IPS-15b (cell line): ENCODE measurements around the gene TMEM43.

Source experiments
- H3K27me3 ChIP-seq: one replicate; pipeline ENCODE4 v1.6.1; 2013; ENCODE audit warnings: low read length; ENCODE audit not compliant: control insufficient read depth, insufficient read depth
- H3K36me3 ChIP-seq: one replicate; pipeline ENCODE4 v1.6.1; 2013; ENCODE audit warnings: low read length; ENCODE audit not compliant: control insufficient read depth, insufficient read depth
- H3K4me1 ChIP-seq: one replicate; pipeline ENCODE4 v1.6.1; 2013; ENCODE audit warnings: mild to moderate bottlenecking, low read length; ENCODE audit not compliant: control insufficient read depth, insufficient read depth
- H3K4me3 ChIP-seq: one replicate; pipeline ENCODE4 v1.5.1; 2013; ENCODE audit warnings: low read depth, low read length
- H3K9ac ChIP-seq: one replicate; pipeline ENCODE4 v1.6.1; 2013; ENCODE audit warnings: low read depth, mild to moderate bottlenecking, low read length
- H3K9me3 ChIP-seq: one replicate; pipeline ENCODE4 v1.6.1; 2013; ENCODE audit warnings: mild to moderate bottlenecking, low read length; ENCODE audit not compliant: control insufficient read depth, insufficient read depth

TMEM43 gene

GRCh38 chr3:14125193-14126016, 553 bp downstream of the TMEM43 start:
- H3K4me3 ChIP-seq = peak overlapping the region; percentile 97
- H3K9ac ChIP-seq = peak overlapping the region; percentile 87
- H3K36me3 ChIP-seq = peaks cover 18% of the 10 kb centered on the region
- H3K4me1 ChIP-seq = peaks cover 16% of the 10 kb centered on the region
- H3K27me3 ChIP-seq = no peaks in the 10 kb centered on the region
- no peaks in the 10 kb centered on the region for H3K9me3 ChIP-seq

- Histone ChIP-seq H3K36me3 (peaks cover 16% of the 10 kb centered on the region), H3K9me3 (no peaks in the 10 kb centered on the region), H3K4me1 (peaks cover 16% of the 10 kb centered on the region), H3K27me3 (no peaks in the 10 kb centered on the region), H3K4me3 (peak overlapping the region; percentile 97), H3K9ac (no peak overlapping the region)
These were observed 1.4 kb downstream of the TMEM43 start for GRCh38 chr3:14126017-14126886.

DNA sequence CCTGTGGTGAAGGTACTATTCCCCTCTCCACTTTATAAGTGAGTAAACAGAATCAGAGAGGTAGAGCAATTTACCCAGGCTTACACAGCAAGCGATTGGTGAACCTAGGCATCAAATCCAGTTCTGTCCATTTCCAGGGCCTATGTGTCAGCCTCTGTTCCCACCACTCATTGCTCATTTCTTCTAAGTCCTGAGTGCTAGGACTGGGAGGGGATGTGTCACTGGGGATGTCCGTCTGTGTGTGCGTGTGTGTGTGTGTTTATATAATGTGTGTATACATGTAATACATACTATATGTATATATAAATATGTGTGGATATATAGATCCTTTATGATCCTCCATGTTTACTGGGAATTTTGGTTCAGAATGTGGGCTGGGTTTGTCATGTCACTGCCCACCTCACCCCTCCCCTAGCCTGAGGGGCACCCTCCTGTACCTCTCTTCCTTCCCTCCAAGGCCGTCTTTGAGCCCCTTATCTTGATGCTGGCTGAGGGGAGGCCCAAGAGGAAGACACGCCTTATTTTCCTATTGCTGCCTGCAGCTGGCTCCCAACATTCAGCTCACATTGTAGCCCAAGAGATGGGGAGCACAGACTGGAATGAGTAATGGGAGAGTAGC, 2.1 kb downstream of the TMEM43 start:
- Histone ChIP-seq H3K9ac (no peak overlapping the region), H3K4me3 (no peak overlapping the region), H3K27me3 (no peaks in the 10 kb centered on the region), H3K9me3 (no peaks in the 10 kb centered on the region), H3K36me3 (peaks cover 16% of the 10 kb centered on the region), H3K4me1 (peaks cover 16% of the 10 kb centered on the region)

DNA sequence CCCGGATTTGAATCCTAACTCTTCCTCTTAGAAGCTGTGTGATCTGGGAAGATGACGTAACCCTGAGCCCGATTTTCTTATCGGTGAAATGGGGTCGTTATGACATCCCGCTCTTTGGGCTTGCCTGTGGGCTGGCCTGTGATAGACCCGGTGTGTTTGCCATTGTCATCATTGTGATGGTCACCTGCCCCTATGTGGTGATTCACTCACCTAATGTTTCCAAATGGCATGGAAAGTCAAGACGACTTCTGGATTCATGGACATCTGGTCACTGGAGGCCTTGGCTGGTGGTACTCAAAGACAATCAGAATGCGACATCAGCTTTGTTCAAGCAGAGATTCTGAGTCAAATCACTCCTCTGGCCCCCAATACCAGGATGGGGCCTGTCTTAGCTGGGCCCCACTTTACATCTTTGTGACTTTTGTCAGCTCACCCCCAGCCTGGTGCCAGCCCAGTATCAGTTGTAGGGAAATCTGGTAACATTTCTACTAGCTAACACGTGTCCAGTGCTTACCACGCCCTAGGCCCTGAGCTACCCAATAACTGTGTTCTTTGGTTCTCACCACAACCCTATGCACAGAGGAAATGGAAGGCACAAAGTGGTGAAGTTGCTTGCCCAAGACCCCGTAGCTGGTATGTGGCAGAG, 2.8 kb downstream of the TMEM43 start:
- Histone ChIP-seq H3K27me3 (no peaks in the 10 kb centered on the region), H3K36me3 (peaks cover 20% of the 10 kb centered on the region), H3K9ac (no peak overlapping the region), H3K4me1 (peaks cover 13% of the 10 kb centered on the region), H3K9me3 (no peaks in the 10 kb centered on the region), H3K4me3 (no peak overlapping the region)

DNA sequence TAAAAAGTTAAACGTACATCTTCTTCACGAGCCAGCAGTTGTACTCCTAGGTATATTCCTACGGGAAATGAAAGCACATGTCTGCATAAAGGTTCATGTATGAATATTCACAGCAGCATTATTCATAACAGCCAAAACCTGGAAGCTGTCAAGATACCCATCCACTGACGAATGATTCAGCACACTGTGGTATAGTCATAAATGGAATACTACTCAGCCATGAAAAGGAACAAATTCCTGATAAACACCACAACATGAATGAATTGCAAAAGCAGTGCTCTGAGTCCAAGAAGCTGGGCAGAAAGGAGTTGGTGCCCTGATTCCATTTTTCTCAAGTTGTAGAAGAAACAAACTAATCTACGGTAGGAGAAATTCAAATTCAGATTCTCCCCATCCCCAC, 3.9 kb downstream of the TMEM43 start:
- H3K9me3 ChIP-seq = no peaks in the 10 kb centered on the region
- H3K36me3 ChIP-seq = peaks cover 30% of the 10 kb centered on the region
- no peaks in the 10 kb centered on the region for H3K27me3 ChIP-seq
- peaks cover 5% of the 10 kb centered on the region for H3K4me1 ChIP-seq
- no peak overlapping the region for H3K9ac ChIP-seq
- H3K4me3 ChIP-seq = no peak overlapping the region

DNA sequence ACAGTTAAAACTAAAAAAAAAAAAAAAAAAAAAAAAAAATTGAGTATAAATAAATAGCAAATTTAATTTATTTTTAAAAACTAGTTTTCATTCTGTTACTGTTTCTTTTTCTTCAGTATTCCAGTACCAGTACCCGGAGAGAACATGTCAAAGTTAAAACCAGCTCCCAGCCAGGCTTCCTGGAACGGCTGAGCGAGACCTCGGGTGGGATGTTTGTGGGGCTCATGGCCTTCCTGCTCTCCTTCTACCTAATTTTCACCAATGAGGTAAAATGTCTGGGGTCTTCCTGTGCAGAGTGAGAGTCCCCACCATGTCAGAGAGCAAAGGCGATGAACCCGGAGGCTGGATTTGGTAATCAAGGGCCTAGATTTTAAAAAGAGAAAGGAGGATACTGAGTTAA, 4.4 kb downstream of the TMEM43 start:
- Histone ChIP-seq H3K9me3 (no peaks in the 10 kb centered on the region), H3K4me3 (no peak overlapping the region), H3K36me3 (peaks cover 36% of the 10 kb centered on the region), H3K4me1 (peaks cover 4% of the 10 kb centered on the region), H3K9ac (no peak overlapping the region), H3K27me3 (no peaks in the 10 kb centered on the region)

DNA sequence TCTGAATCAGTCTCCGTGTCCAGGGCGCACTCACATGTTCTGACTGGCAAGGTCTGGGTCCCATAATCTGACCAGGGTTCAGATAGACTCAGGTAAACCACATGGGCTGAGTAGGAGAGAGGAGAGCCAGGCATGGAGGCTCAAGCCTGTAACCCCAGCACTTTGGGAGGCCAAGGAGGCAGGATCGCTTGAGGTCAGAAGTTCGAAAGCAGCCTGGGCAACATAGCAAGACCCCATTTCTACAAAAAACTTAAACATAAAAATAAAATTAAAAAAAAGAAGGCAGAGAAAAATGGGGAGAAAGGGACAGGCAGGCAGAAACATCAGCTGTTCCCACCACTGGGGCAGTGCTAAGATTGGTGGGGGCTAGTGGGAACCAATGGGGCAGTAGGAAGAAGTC, 5.4 kb downstream of the TMEM43 start:
- Histone ChIP-seq H3K36me3 (peaks cover 42% of the 10 kb centered on the region), H3K27me3 (no peaks in the 10 kb centered on the region), H3K4me3 (no peak overlapping the region), H3K9ac (no peak overlapping the region), H3K9me3 (no peaks in the 10 kb centered on the region), H3K4me1 (peaks cover 4% of the 10 kb centered on the region)

DNA sequence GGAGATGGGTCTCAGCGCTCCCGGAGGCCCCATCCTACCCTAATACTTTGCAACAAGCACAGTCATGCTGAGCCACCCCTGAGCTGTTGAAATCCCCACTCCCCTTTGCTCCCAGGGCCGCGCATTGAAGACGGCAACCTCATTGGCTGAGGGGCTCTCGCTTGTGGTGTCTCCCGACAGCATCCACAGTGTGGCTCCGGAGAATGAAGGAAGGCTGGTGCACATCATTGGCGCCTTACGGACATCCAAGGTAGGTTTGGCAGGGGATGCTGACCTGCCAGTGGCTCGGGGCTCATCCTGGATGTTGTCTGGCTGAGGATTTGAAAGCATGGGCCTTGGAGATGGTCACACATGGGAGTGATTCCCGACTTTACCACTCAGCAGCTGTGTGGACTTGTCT, 5.9 kb downstream of the TMEM43 start:
- Histone ChIP-seq H3K9ac (no peak overlapping the region), H3K36me3 (peaks cover 45% of the 10 kb centered on the region), H3K4me1 (peaks cover 4% of the 10 kb centered on the region), H3K9me3 (no peaks in the 10 kb centered on the region), H3K4me3 (no peak overlapping the region), H3K27me3 (no peaks in the 10 kb centered on the region)

GRCh38 chr3:14131134-14131533, 6.3 kb downstream of the TMEM43 start:
- peaks cover 49% of the 10 kb centered on the region for H3K36me3 ChIP-seq
- H3K4me3 ChIP-seq = no peak overlapping the region

GRCh38 chr3:14132120-14132519, 7.3 kb downstream of the TMEM43 start:
- Histone ChIP-seq H3K36me3 (peaks cover 49% of the 10 kb centered on the region), H3K4me3 (no peak overlapping the region), H3K4me1 (no peaks in the 10 kb centered on the region), H3K9me3 (no peaks in the 10 kb centered on the region), H3K9ac (no peak overlapping the region), H3K27me3 (no peaks in the 10 kb centered on the region)

More at GRCh38 chr3:14131134-14131533, 6.3 kb downstream of the TMEM43 start:
- H3K9me3 ChIP-seq = no peaks in the 10 kb centered on the region
- H3K4me1 ChIP-seq = peaks cover under 1% of the 10 kb centered on the region
- H3K27me3 ChIP-seq = no peaks in the 10 kb centered on the region
- no peak overlapping the region for H3K9ac ChIP-seq

- Histone ChIP-seq H3K4me3 (no peak overlapping the region), H3K27me3 (no peaks in the 10 kb centered on the region), H3K36me3 (peaks cover 49% of the 10 kb centered on the region), H3K9ac (no peak overlapping the region), H3K9me3 (no peaks in the 10 kb centered on the region), H3K4me1 (no peaks in the 10 kb centered on the region)
These were observed 7.8 kb downstream of the TMEM43 start for GRCh38 chr3:14132689-14133088.
